Panc1 (cell line): ENCODE measurements around the gene RSPO3.

Source experiments
- TF ChIP-seq, protein P1 (sequence below), 2 experiments: IDR thresholded peaks; 2 replicates each; pipeline ENCODE4 v1.6.1; 2011 to 2012; ENCODE audit warnings: low read depth in 2 of 2, control low read depth in 1 of 2, low read length in 1 of 2, mild to moderate bottlenecking in 1 of 2, moderate library complexity in 1 of 2; ENCODE audit not compliant: insufficient read depth in 1 of 2
- TF ChIP-seq, protein P2 (sequence below): fragments of 450-650 bp; IDR thresholded peaks from 2 replicates; pipeline ENCODE4 v1.5.1; 2017; ENCODE audit warnings: mild to moderate bottlenecking

- TF ChIP-seq, protein P1, sequence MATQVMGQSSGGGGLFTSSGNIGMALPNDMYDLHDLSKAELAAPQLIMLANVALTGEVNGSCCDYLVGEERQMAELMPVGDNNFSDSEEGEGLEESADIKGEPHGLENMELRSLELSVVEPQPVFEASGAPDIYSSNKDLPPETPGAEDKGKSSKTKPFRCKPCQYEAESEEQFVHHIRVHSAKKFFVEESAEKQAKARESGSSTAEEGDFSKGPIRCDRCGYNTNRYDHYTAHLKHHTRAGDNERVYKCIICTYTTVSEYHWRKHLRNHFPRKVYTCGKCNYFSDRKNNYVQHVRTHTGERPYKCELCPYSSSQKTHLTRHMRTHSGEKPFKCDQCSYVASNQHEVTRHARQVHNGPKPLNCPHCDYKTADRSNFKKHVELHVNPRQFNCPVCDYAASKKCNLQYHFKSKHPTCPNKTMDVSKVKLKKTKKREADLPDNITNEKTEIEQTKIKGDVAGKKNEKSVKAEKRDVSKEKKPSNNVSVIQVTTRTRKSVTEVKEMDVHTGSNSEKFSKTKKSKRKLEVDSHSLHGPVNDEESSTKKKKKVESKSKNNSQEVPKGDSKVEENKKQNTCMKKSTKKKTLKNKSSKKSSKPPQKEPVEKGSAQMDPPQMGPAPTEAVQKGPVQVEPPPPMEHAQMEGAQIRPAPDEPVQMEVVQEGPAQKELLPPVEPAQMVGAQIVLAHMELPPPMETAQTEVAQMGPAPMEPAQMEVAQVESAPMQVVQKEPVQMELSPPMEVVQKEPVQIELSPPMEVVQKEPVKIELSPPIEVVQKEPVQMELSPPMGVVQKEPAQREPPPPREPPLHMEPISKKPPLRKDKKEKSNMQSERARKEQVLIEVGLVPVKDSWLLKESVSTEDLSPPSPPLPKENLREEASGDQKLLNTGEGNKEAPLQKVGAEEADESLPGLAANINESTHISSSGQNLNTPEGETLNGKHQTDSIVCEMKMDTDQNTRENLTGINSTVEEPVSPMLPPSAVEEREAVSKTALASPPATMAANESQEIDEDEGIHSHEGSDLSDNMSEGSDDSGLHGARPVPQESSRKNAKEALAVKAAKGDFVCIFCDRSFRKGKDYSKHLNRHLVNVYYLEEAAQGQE (IDR thresholded peaks at IDR 0.05; ENCODE audit: insufficient read depth in 1 of 2, low read depth in 2 of 2, low read length in 1 of 2) = no peak
- TF ChIP-seq, protein P2, sequence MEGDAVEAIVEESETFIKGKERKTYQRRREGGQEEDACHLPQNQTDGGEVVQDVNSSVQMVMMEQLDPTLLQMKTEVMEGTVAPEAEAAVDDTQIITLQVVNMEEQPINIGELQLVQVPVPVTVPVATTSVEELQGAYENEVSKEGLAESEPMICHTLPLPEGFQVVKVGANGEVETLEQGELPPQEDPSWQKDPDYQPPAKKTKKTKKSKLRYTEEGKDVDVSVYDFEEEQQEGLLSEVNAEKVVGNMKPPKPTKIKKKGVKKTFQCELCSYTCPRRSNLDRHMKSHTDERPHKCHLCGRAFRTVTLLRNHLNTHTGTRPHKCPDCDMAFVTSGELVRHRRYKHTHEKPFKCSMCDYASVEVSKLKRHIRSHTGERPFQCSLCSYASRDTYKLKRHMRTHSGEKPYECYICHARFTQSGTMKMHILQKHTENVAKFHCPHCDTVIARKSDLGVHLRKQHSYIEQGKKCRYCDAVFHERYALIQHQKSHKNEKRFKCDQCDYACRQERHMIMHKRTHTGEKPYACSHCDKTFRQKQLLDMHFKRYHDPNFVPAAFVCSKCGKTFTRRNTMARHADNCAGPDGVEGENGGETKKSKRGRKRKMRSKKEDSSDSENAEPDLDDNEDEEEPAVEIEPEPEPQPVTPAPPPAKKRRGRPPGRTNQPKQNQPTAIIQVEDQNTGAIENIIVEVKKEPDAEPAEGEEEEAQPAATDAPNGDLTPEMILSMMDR = no peak
Measured at GRCh38 chr6:127188744-127189143, 70.3 kb downstream of the RSPO3 start.
